Cardiac fibroblast (primary cell): ENCODE data around the gene SLC4A11.

ENCODE experiments used
- DNase-seq, 2 donors: peaks; one replicate each; pipeline versions ENCODE4 v3.0.0 to v3.0.0-alpha.2; 2010; ENCODE audit warnings: low read depth in 2 of 2
- H3K4me3 ChIP-seq, 2 donors: replicated peaks in 1 of 2; 1 replicate in 1 of 2; 2 replicates in 1 of 2; pipeline ENCODE4 v1.5.1; 2011; ENCODE audit warnings: low read depth in 2 of 2, low read length in 2 of 2, mild to moderate bottlenecking in 2 of 2, moderate library complexity in 1 of 2
- TF ChIP-seq, protein P1 (sequence below): IDR thresholded peaks from one replicate; pipeline ENCODE4 v1.5.1; 2011; ENCODE audit warnings: low read depth, mild to moderate bottlenecking, low read length, inconsistent platforms

The SLC4A11 gene

DNA sequence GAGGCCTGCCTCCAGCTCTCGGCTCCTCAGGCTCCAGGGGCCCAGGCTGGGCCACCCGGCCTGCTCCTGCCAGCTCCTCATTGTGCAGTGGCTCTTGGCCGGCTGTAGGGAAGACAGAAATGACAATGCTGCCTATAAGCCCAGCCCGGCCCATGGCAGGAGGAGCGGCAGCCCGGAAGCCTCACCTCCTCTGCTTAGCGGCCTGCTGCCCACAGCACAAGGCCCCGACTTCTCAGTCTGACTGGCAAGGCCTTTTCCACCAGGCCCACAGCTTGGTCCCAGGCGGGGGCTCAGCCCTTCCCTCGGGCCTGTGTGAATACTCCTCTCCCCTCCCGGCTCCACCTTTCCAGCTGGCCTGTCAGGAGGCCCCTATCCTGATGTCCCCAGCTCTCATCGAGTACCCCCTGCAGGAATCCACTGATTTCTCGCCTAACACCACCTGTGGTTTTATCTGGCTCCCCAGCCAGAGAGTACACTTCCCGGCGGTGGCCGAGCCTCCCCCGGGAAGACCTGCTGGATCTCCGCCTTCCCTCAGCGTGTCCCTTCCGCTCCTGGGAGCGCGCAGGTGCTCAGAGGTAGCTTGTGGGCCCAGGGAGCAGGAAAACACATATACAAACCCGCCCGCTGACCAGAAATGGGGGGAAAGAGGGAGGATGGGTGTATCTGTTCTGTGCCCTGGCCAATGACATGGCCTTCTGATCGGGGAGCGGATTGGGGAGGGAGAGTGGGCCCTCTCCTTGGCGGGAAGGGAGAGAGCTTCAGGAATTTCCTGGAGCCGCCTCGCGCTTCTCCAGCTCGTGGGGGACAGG is 35.5 kb downstream of the SLC4A11 start:
- H3K4me3 ChIP-seq, result peak overlapping the region; percentile 73 to 93
- TF ChIP-seq, protein P1, sequence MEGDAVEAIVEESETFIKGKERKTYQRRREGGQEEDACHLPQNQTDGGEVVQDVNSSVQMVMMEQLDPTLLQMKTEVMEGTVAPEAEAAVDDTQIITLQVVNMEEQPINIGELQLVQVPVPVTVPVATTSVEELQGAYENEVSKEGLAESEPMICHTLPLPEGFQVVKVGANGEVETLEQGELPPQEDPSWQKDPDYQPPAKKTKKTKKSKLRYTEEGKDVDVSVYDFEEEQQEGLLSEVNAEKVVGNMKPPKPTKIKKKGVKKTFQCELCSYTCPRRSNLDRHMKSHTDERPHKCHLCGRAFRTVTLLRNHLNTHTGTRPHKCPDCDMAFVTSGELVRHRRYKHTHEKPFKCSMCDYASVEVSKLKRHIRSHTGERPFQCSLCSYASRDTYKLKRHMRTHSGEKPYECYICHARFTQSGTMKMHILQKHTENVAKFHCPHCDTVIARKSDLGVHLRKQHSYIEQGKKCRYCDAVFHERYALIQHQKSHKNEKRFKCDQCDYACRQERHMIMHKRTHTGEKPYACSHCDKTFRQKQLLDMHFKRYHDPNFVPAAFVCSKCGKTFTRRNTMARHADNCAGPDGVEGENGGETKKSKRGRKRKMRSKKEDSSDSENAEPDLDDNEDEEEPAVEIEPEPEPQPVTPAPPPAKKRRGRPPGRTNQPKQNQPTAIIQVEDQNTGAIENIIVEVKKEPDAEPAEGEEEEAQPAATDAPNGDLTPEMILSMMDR, result no peak
- peak; percentile 13 to 25 for DNase-seq

DNA sequence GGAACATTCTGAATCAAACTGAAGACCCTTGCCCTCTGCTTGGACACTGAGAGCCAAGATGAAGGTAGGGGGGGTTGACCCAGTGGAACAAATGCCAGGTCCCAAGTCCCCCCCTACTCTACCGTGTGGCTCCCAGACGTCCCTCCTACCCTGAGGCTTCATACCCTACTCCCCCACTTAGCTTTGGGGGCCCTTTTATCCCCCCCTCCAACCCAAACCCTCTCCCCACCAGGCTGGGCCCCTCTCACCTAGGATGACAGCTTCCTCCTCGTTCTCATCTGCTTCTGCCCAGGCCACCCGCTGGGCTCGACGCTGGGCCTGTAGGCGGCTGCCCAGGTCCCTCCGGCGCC is 36.0 kb downstream of the SLC4A11 start:
- TF ChIP-seq, protein P1, result no peak
- DNase-seq, result no peak
- peak overlapping the region; percentile 73 to 93 for H3K4me3 ChIP-seq

DNA sequence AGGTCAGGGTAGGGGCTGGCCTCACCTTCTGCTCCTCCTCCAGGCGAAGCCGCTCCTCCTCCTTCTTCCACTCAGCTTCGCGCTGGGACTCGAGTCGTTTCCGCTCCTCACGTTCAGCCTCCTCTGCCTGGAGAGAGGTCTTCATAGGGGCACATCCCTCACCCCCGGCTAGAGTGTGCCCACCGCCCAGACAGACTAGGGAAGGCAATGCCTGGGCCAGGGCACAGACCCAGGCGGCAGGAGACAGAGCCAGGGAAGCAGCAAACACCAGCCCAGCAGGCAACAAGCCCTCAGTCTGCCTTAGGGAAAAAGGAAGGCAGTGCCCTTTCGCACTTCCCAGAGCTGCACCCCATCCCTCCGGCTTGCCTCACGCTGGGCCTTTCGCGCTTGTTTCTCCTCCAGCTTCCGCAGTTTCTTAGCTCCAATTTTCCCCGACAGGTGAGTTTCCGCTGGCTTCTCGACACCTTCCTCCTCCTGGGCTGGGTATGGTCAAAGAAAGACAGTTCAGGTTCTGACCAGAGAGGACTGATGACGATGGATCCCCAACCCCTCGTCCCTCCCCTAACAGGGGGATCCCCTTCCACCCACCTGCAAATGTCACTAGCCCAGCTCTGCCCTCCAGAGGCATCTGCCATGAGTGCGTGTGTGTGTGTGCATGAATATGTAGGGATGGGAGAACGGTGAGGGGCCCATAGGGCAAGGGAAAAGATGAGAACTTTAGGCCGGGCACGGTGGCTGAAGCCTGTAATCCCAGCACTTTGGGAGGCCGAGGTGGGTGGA is 38.8 kb downstream of the SLC4A11 start:
- no peak for DNase-seq
- TF ChIP-seq, protein P1, result no peak
- no peak overlapping the region for H3K4me3 ChIP-seq

DNA sequence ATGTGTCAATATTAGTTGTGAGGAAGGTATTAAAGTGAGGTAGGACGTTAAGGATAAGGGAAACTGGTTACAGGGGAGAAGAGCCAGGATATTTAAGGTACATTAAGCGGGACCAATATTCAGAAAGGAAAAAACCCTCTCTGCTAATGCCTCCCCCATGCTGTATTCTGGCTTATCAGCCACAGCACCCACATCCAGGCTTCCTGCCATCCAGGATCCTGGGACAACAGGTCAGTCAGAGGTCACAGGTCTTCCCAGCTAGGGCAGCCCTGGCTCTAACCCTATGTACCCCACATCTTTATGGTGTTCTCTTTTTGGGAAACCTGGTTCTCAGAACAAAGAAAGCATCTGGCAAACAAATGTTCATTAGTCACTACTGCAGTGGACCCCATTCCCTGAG is 39.8 kb downstream of the SLC4A11 start:
- TF ChIP-seq, protein P1, result no peak
- no peak for DNase-seq

DNA sequence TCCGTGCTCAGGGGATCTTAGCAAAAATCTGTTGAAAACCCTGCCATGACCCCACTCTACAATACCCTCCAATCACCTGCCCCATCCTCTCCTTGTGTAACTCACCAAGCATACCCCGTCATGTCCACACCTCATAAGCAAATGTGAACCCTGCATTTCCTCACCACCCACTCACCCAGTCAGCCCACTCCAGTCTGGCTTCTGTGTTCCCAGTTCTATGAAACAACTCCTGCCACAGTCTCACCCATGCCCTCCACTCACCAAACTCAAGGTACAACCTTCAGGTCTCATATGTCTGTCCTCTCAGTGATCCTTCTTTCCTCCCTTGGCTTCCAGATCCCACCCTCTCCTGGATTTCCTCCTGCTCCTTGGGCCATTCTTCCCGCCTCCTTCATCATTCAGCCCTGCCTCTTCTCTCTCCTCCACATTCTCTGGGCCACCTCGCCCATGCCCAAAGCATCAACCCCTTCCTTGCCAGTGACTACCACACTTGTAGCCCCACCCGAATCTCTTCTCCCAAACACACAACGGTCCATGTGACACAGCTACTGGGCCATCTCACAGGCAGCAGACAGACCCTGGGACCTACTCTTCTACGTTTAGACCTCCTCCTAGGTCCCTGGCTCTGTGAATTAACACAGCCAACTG is 43.3 kb downstream of the SLC4A11 start:
- TF ChIP-seq, protein P1, result no peak
- no peak overlapping the region for H3K4me3 ChIP-seq
- DNase-seq, result no peak

More for the DNA sequence above, 39.8 kb downstream of the SLC4A11 start:
- no peak overlapping the region for H3K4me3 ChIP-seq

GRCh38 chr20:3194617-3195280 is 44.2 kb downstream of the SLC4A11 start:
- H3K4me3 ChIP-seq, result no peak overlapping the region
- TF ChIP-seq, protein P1, result no peak
- no peak for DNase-seq
